ENCODE data around the gene CEBPE.

Gene CEBPE

DNA sequence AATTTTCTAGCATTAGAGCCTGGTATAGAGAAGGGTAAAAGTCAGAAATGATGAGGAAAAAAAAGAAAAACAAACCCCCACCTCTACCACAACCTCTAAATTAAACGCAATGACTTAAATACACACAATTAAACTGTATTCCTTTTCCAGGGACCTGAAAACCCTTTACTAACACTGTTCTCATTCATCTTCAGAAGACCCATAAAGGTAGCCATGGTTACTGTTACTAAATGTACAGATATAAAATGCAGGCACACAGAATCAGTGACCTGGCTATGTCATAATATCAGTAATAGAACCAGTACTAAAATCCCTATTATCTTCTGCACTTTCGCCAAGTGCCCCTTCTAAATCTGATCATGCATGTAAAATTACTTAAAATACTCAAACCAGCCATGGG, 25.5 kb downstream of the CEBPE start:
- no peak for DNase-seq (ENCODE audit: low read depth)
- peak overlapping the region; percentile 93 for H3K4me3 ChIP-seq (ENCODE audit: low read length)
- TF ChIP-seq, protein P1, sequence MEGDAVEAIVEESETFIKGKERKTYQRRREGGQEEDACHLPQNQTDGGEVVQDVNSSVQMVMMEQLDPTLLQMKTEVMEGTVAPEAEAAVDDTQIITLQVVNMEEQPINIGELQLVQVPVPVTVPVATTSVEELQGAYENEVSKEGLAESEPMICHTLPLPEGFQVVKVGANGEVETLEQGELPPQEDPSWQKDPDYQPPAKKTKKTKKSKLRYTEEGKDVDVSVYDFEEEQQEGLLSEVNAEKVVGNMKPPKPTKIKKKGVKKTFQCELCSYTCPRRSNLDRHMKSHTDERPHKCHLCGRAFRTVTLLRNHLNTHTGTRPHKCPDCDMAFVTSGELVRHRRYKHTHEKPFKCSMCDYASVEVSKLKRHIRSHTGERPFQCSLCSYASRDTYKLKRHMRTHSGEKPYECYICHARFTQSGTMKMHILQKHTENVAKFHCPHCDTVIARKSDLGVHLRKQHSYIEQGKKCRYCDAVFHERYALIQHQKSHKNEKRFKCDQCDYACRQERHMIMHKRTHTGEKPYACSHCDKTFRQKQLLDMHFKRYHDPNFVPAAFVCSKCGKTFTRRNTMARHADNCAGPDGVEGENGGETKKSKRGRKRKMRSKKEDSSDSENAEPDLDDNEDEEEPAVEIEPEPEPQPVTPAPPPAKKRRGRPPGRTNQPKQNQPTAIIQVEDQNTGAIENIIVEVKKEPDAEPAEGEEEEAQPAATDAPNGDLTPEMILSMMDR (IDR thresholded peaks at IDR 0.05; ENCODE audit: insufficient read depth, low read depth, low read length, missing control alignments), result no peak

GRCh38 chr14:23093104-23093503, 26.0 kb downstream of the CEBPE start:
- no peak for DNase-seq (ENCODE audit: low read depth)
- TF ChIP-seq, protein P1 (IDR thresholded peaks at IDR 0.05; ENCODE audit: insufficient read depth, low read depth, low read length, missing control alignments), result no peak
- no peak overlapping the region for H3K4me3 ChIP-seq (ENCODE audit: low read length)

DNA sequence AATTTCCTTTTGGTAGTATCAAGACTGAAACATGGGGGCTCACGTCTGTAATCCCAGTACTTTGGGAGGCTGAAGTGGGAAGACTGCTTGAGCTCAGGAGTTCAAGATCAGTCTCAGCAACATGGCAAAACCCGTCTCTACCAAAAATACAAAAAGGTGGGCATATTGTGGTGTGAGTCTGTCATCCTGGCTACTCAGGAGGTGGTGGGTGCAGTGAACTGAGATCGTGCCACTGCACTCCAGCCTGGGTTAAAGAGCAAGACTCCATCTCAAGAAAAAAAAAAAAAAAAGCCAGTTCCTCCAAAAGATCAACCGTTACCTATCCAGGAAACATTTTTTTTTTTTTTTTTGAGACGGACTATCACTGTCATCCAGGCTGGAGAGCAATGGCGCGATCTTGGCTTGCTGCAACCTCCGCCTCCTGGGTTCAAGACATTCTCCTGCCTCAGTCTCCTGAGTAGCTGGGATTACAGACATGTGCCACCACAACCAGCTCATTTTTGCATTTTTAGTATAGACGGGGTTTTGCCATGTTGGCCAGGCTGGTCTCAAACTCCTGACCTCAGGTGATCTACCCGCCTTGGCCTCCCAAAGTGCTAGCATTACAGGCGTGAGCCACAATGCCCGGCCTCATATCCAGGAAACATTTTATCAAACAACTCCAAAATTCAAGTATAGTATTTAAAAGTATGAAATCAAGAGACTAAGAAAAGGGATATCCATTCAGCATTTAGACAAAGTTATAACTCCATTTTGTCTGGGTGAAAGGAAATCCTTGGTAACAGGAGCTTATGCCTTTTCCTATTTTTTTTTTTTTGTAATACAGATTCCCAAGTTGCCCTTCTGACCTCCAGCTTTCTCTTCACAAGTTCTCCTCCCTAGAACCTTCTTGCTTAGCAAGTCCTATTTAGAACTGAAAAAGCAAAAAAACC, 27.5 kb downstream of the CEBPE start:
- TF ChIP-seq, protein P1 (IDR thresholded peaks at IDR 0.05; ENCODE audit: insufficient read depth, low read depth, low read length, missing control alignments), result no peak
- DNase-seq (ENCODE audit: low read depth), result no peak
- no peak overlapping the region for H3K4me3 ChIP-seq (ENCODE audit: low read length)

DNA sequence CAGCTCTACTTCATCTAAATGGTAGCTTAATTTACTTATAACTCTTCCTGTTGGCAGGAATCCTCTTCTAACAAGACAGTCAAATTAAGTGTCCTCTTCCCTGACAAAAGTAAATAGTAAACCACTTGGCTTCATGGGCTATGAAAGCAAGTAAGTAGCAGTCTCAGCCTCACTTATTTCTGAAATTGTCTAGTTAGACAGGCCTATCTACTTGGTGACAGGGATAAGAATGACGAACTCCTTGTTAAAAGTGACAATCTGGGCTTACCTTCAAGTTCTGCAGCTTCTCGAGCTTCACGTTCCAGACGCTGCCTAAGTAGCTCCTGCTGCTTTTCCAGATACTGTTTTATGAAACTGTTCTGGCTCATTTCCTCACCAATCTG, 28.8 kb downstream of the CEBPE start:
- DNase-seq (ENCODE audit: low read depth), result no peak
- no peak overlapping the region for H3K4me3 ChIP-seq (ENCODE audit: low read length)
- TF ChIP-seq, protein P1 (IDR thresholded peaks at IDR 0.05; ENCODE audit: insufficient read depth, low read depth, low read length, missing control alignments), result no peak

GRCh38 chr14:23089498-23090253, 29.4 kb downstream of the CEBPE start:
- peak; percentile 15 for DNase-seq (ENCODE audit: low read depth)
- no peak overlapping the region for H3K4me3 ChIP-seq (ENCODE audit: low read length)
- TF ChIP-seq, protein P1 (IDR thresholded peaks at IDR 0.05; ENCODE audit: insufficient read depth, low read depth, low read length, missing control alignments), result no peak

- TF ChIP-seq, protein P1 (IDR thresholded peaks at IDR 0.05; ENCODE audit: insufficient read depth, low read depth, low read length, missing control alignments), result no peak
- H3K4me3 ChIP-seq (ENCODE audit: low read length), result no peak overlapping the region
- no peak for DNase-seq (ENCODE audit: low read depth)
These were observed 32.5 kb downstream of the CEBPE start for GRCh38 chr14:23086565-23086964.

Data from epithelial cell of esophagus (primary cell).